ENCODE data around the gene C17orf50.

Gene C17orf50

GRCh38 chr17:35747540-35748017 lies 13.1 kb upstream of the C17orf50 start:
- H3K27ac ChIP-seq (ENCODE audit: low read depth, low read length), result no peak overlapping the region
- no peaks in the 10 kb centered on the region for H3K9me2 ChIP-seq (replicated peaks; ENCODE audit: insufficient read depth, low read length)
- H3K27me3 ChIP-seq (ENCODE audit: low read length), result no peaks in the 10 kb centered on the region
- no peaks in the 10 kb centered on the region for H3K36me3 ChIP-seq (ENCODE audit: low read length)
- H3K79me2 ChIP-seq (ENCODE audit: insufficient read depth, low read length), result no peaks in the 10 kb centered on the region
- no peaks in the 10 kb centered on the region for H3K9me3 ChIP-seq (ENCODE audit: insufficient read depth, low read length)
- H3F3A ChIP-seq (ENCODE audit: insufficient read depth), result no peaks in the 10 kb centered on the region
- H2AFZ ChIP-seq (ENCODE audit: low read depth, low read length, severe bottlenecking), result no peak overlapping the region
- H3K9ac ChIP-seq (ENCODE audit: low read length), result no peak overlapping the region
- TF ChIP-seq EZH2phosphoT487 (conservative IDR thresholded peaks at IDR 0.05; ENCODE audit: low read length) (no peak), CTCF (IDR thresholded peaks at IDR 0.05; ENCODE audit: insufficient read depth, low read length, poor library complexity, severe bottlenecking) (peak; percentile 54)
- H3K4me3 ChIP-seq (ENCODE audit: insufficient read depth, low read length, poor library complexity, severe bottlenecking), result no peak overlapping the region
- no peaks in the 10 kb centered on the region for H4K20me1 ChIP-seq (ENCODE audit: low read depth, low read length)
- H3K4me2 ChIP-seq (ENCODE audit: low read depth, low read length, poor library complexity, severe bottlenecking), result no peak overlapping the region

- Histone ChIP-seq H4K20me1 (ENCODE audit: low read depth, low read length) (no peaks in the 10 kb centered on the region), H3F3A (ENCODE audit: insufficient read depth) (no peaks in the 10 kb centered on the region), H3K4me3 (ENCODE audit: insufficient read depth, low read length, poor library complexity, severe bottlenecking) (no peak overlapping the region), H3K9me2 (replicated peaks; ENCODE audit: insufficient read depth, low read length) (no peaks in the 10 kb centered on the region), H3K27me3 (ENCODE audit: low read length) (no peaks in the 10 kb centered on the region), H2AFZ (ENCODE audit: low read depth, low read length, severe bottlenecking) (no peak overlapping the region), H3K9me3 (ENCODE audit: insufficient read depth, low read length) (no peaks in the 10 kb centered on the region), H3K36me3 (ENCODE audit: low read length) (no peaks in the 10 kb centered on the region), H3K9ac (ENCODE audit: low read length) (no peak overlapping the region), H3K79me2 (ENCODE audit: insufficient read depth, low read length) (no peaks in the 10 kb centered on the region), H3K27ac (ENCODE audit: low read depth, low read length) (no peak overlapping the region), H3K4me2 (ENCODE audit: low read depth, low read length, poor library complexity, severe bottlenecking) (no peak overlapping the region)
- TF ChIP-seq EZH2phosphoT487 (conservative IDR thresholded peaks at IDR 0.05; ENCODE audit: low read length) (no peak), CTCF (IDR thresholded peaks at IDR 0.05; ENCODE audit: insufficient read depth, low read length, poor library complexity, severe bottlenecking) (no peak)
Observed at GRCh38 chr17:35748341-35748841, 12.3 kb upstream of the C17orf50 start.

- Histone ChIP-seq H3K79me2 (ENCODE audit: insufficient read depth, low read length) (no peaks in the 10 kb centered on the region), H3K36me3 (ENCODE audit: low read length) (no peaks in the 10 kb centered on the region), H3K4me2 (ENCODE audit: low read depth, low read length, poor library complexity, severe bottlenecking) (no peak overlapping the region), H3K9me2 (replicated peaks; ENCODE audit: insufficient read depth, low read length) (no peaks in the 10 kb centered on the region), H3K27me3 (ENCODE audit: low read length) (no peaks in the 10 kb centered on the region), H4K20me1 (ENCODE audit: low read depth, low read length) (no peaks in the 10 kb centered on the region), H3K9me3 (ENCODE audit: insufficient read depth, low read length) (no peaks in the 10 kb centered on the region), H2AFZ (ENCODE audit: low read depth, low read length, severe bottlenecking) (no peak overlapping the region), H3K27ac (ENCODE audit: low read depth, low read length) (no peak overlapping the region), H3K9ac (ENCODE audit: low read length) (no peak overlapping the region), H3F3A (ENCODE audit: insufficient read depth) (no peaks in the 10 kb centered on the region), H3K4me3 (ENCODE audit: insufficient read depth, low read length, poor library complexity, severe bottlenecking) (no peak overlapping the region)
- TF ChIP-seq EZH2phosphoT487 (conservative IDR thresholded peaks at IDR 0.05; ENCODE audit: low read length) (no peak), CTCF (IDR thresholded peaks at IDR 0.05; ENCODE audit: insufficient read depth, low read length, poor library complexity, severe bottlenecking) (no peak)
Observed at GRCh38 chr17:35748979-35749378, 11.7 kb upstream of the C17orf50 start.
